CD4-positive, alpha-beta T cell (primary cell): Measurements from ENCODE around the gene TMBIM6. TPM values are rescaled to one million over a fixed set of nuclear protein-coding genes. Genes with fewer than 3 reads are reported as not detected.

Source experiments
- ATAC-seq: fragments of 200-7000 bp; cut with Tn5 transposase; one replicate; pipeline ENCODE4 v1.10.0; 2022; ENCODE audit warnings: mild to moderate bottlenecking; ENCODE audit not compliant: poor library complexity
- CTCF ChIA-PET: fragments of 350-600 bp; sonication (Branson Sonifier 250); formaldehyde crosslinking; loops from one replicate; lab custom pipeline; 2021; ENCODE audit warnings: antibody characterized with exemption, inconsistent platforms; lab: Charles Lee
- POLR2A ChIA-PET: fragments of 350-600 bp; sonication (Branson Sonifier 250); formaldehyde crosslinking; loops from one replicate; lab custom pipeline; 2021; ENCODE audit warnings: antibody characterized with exemption, inconsistent platforms; lab: Charles Lee
- DNase-seq, 14 experiments: peaks; one replicate each; pipeline ENCODE4 v3.0.0-alpha.2; 2013 to 2020; ENCODE audit warnings: mixed read lengths in 2 of 14
- H3K27ac ChIP-seq, 2 donors: one replicate each; pipeline versions ENCODE4 v1.5.1 to v1.7.0; 2013; ENCODE audit warnings: low read length in 2 of 2, low read depth in 1 of 2, mild to moderate bottlenecking in 1 of 2
- H3K27me3 ChIP-seq, 2 experiments: 1 replicate in 1 of 2; 2 replicates in 1 of 2; pipeline versions ENCODE4 v1.6.1 to v1.7.0; 2013; ENCODE audit warnings: low read length in 2 of 2, control low read depth in 1 of 2, mild to moderate bottlenecking in 1 of 2, moderate library complexity in 1 of 2; ENCODE audit not compliant: insufficient read depth in 2 of 2, control insufficient read depth in 1 of 2
- H3K36me3 ChIP-seq: one replicate; pipeline ENCODE4 v1.6.1; 2013; ENCODE audit warnings: low read length, control low read depth; ENCODE audit not compliant: insufficient read depth
- H3K4me1 ChIP-seq: one replicate; pipeline ENCODE4 v1.6.1; 2013; ENCODE audit warnings: low read length, control low read depth; ENCODE audit not compliant: insufficient read depth
- H3K4me3 ChIP-seq: one replicate; pipeline ENCODE4 v1.5.1; 2013; ENCODE audit warnings: mild to moderate bottlenecking, low read length, moderate library complexity
- H3K9me3 ChIP-seq, 2 experiments: 1 replicate in 1 of 2; 2 replicates in 1 of 2; pipeline versions ENCODE4 v1.6.1 to v1.7.0; 2013; ENCODE audit warnings: low read length in 2 of 2, mild to moderate bottlenecking in 2 of 2, control low read depth in 1 of 2, moderate library complexity in 1 of 2; ENCODE audit not compliant: control insufficient read depth in 1 of 2, insufficient read depth in 1 of 2
- H3K27ac Mint-ChIP-seq: one replicate; pipeline ENCODE4 v1.8.0; 2020; ENCODE audit warnings: mixed read lengths
- H3K27me3 Mint-ChIP-seq: one replicate; pipeline ENCODE4 v1.8.0; 2021; ENCODE audit warnings: mixed read lengths
- H3K36me3 Mint-ChIP-seq: one replicate; pipeline ENCODE4 v1.8.0; 2021; ENCODE audit warnings: low read depth, mixed read lengths
- H3K4me1 Mint-ChIP-seq: one replicate; pipeline ENCODE4 v1.8.0; 2021; ENCODE audit warnings: low read depth, mixed read lengths
- H3K4me3 Mint-ChIP-seq: one replicate; pipeline ENCODE4 v1.8.0; 2020; ENCODE audit warnings: mild to moderate bottlenecking, mixed read lengths
- H3K9me3 Mint-ChIP-seq: one replicate; pipeline ENCODE4 v1.8.0; 2020; ENCODE audit warnings: mixed read lengths
- intact Hi-C, 2 experiments: fragments of 100-400 bp; cut with DNase I in 1 of 2; cut with micrococcal nuclease in 1 of 2; formaldehyde crosslinking; loops; one replicate each; pipeline versions ENCODE4 v1.15.1 to v1.9.0; 2023 to 2025; cut with DNase I, micrococcal nuclease
- total RNA-seq, 174 experiments: library from RNA in 2 of 174; stranded (reverse) in 2 of 174; gene quantifications; one replicate each; pipeline ENCODE4 v1.2.3 and lab custom pipeline; 2021 to 2026
- TF ChIP-seq, protein P1 (sequence below): fragments of 200-600 bp; IDR thresholded peaks from one replicate; pipeline ENCODE4 v1.8.0; 2022; ENCODE audit warnings: antibody characterized with exemption, mild to moderate bottlenecking

TMBIM6 gene
- total RNA-seq, 2 experiments from 2014 or later: 274 to 279 TPM

GRCh38 chr12:49705479-49706134, 35.8 kb upstream of the TMBIM6 start:
- CTCF ChIA-PET: interaction anchor here (1.0 to 7.1 kb wide), 11 partner anchors 8 to 152 kb away, joined by 3 to 56 read pairs (median 7); partner anchors contain the start of genes PRPF40B and TMBIM6
- TF ChIP-seq, protein P1, sequence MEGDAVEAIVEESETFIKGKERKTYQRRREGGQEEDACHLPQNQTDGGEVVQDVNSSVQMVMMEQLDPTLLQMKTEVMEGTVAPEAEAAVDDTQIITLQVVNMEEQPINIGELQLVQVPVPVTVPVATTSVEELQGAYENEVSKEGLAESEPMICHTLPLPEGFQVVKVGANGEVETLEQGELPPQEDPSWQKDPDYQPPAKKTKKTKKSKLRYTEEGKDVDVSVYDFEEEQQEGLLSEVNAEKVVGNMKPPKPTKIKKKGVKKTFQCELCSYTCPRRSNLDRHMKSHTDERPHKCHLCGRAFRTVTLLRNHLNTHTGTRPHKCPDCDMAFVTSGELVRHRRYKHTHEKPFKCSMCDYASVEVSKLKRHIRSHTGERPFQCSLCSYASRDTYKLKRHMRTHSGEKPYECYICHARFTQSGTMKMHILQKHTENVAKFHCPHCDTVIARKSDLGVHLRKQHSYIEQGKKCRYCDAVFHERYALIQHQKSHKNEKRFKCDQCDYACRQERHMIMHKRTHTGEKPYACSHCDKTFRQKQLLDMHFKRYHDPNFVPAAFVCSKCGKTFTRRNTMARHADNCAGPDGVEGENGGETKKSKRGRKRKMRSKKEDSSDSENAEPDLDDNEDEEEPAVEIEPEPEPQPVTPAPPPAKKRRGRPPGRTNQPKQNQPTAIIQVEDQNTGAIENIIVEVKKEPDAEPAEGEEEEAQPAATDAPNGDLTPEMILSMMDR: no peak
- Histone ChIP-seq H3K4me3 (peak overlapping the region; percentile 85), H3K27me3 (no peaks in the 10 kb centered on the region), H3K9me3 (no peaks in the 10 kb centered on the region), H3K27ac (peak overlapping the region in 1 of 2 donors; percentile 82), H3K36me3 (no peaks in the 10 kb centered on the region), H3K4me1 (peaks cover 42% of the 10 kb centered on the region)
- no peaks in the 10 kb centered on the region for H3K27me3 Mint-ChIP-seq
- no peaks in the 10 kb centered on the region for H3K9me3 Mint-ChIP-seq
- no peaks in the 10 kb centered on the region for H3K36me3 Mint-ChIP-seq
- intact Hi-C loops: loop anchor here (2.0 to 10.0 kb wide), 5 partner anchors 35 to 341 kb away; partner anchors contain the start of gene SPATS2 (in 1 of the 2)
- ATAC-seq (no peak), DNase-seq (peak in 5 of 14 experiments; percentile 10 to 64 (median 20))
- peak overlapping the region; percentile 94 for H3K4me3 Mint-ChIP-seq
- H3K27ac Mint-ChIP-seq: peak overlapping the region; percentile 78
- peaks cover 55% of the 10 kb centered on the region for H3K4me1 Mint-ChIP-seq
- POLR2A ChIA-PET: interaction anchor here (1.0 to 6.9 kb wide), 12 partner anchors 8 to 83 kb away, joined by 3 to 87 read pairs (median 12); partner anchors contain the start of gene PRPF40B

- Mint-ChIP-seq H3K27me3 (no peaks in the 10 kb centered on the region), H3K27ac (peak overlapping the region; percentile 78), H3K4me3 (peak overlapping the region; percentile 94), H3K9me3 (no peaks in the 10 kb centered on the region), H3K36me3 (no peaks in the 10 kb centered on the region), H3K4me1 (peaks cover 50% of the 10 kb centered on the region)
- Histone ChIP-seq H3K9me3 (no peaks in the 10 kb centered on the region), H3K36me3 (no peaks in the 10 kb centered on the region), H3K4me1 (peaks cover 42% of the 10 kb centered on the region), H3K27me3 (no peaks in the 10 kb centered on the region), H3K4me3 (peak overlapping the region; percentile 85), H3K27ac (peak overlapping the region; percentile 39 to 82)
- ATAC-seq (peak; percentile 33), DNase-seq (peak in 6 of 14 experiments; percentile 6 to 52 (median 40))
- ChIA-PET CTCF (interaction anchor here (0.9 to 7.1 kb wide), 17 partner anchors 8 to 597 kb away, joined by 3 to 56 read pairs (median 6); partner anchors contain the start of genes PRPF40B and TMBIM6), POLR2A (interaction anchor here (0.6 to 6.9 kb wide), 14 partner anchors 8 to 85 kb away, joined by 3 to 87 read pairs (median 8); partner anchors contain the start of gene TMBIM6)
- intact Hi-C loops: loop anchor here (1.0 to 10.0 kb wide), 7 partner anchors 36 to 342 kb away; partner anchors contain the start of gene SPATS2 (in 1 of the 2)
- TF ChIP-seq, protein P1: no peak
These were observed 34.8 kb upstream of the TMBIM6 start for GRCh38 chr12:49706351-49707127.
